Measurements from ENCODE around the gene ADAMTS1. TPM values are rescaled to one million over a fixed set of nuclear protein-coding genes. Genes with fewer than 3 reads are reported as not detected.
A peak's percentile ranks its signal among the peaks of the same experiment; 100 is the strongest.

Gene ADAMTS1
- total and polyA plus RNA-seq, 8 donors: 12.2 to 268 (median 49.6) TPM

DNA sequence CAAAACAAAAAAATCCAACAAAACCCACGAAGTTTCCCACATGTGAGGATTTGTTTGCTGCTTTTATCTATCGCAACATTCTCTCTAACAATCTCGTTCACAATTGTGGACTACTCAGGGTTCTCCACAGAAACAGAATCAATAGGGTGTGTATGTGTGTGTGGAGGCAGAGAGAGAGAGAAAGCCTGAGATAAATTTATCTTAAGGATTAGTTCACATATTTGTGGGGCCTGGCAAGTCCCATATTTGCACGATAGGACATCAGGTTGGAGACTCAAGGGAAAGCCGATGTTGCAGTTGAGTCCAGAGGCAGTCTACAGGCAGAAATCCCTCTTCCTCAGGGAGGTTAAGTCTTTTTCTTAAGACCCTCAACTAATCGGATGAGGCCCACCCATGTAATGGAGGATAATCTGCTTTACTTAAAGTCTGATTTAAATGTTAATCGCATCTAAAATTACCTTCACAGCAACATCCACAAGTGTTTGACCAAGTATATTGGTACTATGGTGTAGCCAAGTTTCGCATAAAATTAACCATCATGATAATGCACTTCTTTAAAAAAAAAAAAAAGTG, 31.7 kb downstream of the ADAMTS1 start:
- intact Hi-C loops (cut with DNase I; ENCODE audit: low total_unique reads): no loop called here

DNA sequence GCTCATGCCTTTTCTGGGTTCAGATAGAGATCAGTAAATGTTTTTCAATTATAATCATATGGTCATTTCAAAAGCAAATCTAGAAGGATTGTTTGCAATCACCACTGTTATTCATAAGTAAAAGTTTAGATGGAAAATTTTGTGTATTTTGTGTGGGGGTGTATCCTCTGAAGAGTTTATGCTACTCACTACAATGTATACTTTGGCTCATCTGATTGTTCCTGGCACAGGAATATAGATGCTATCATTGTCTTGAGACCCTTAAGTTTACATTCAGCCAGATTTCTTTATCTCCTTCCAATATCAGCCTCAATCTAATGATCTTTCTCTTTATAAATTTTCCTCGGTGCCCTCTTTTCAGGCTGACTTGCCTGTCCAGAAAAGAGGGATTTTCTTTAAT, 33.0 kb downstream of the ADAMTS1 start:
- peaks cover 0 to 7% (median 2%) of the 10 kb centered on the region in 4 donors for H3K4me1 ChIP-seq
- H3K27me3 ChIP-seq: no peaks in the 10 kb centered on the region
- TF ChIP-seq EP300 (IDR thresholded peaks at IDR 0.05): no peak
- whole genome bisulfite sequencing, 5 donors: 65 to 91% (median 87%) methylated on average over 1 of the region's 1 CpG
- no peaks in the 10 kb centered on the region for H3K9me3 ChIP-seq
- H3K36me3 ChIP-seq: no peaks in the 10 kb centered on the region
- H3K27ac ChIP-seq: no peak overlapping the region
- intact Hi-C loops (cut with DNase I; ENCODE audit: low total_unique reads): no loop called here
- no peak for DNase-seq
- H3K4me3 ChIP-seq: no peak overlapping the region

More for the DNA sequence above, 31.7 kb downstream of the ADAMTS1 start:
- no peak overlapping the region for H3K27ac ChIP-seq
- H3K4me1 ChIP-seq: peaks cover 0 to 7% (median 2%) of the 10 kb centered on the region in 4 donors
- TF ChIP-seq POLR2AphosphoS5 (IDR thresholded peaks at IDR 0.05) (no peak), POLR2A (IDR thresholded peaks at IDR 0.05) (no peak), CTCF (IDR thresholded peaks at IDR 0.05) (no peak), EP300 (IDR thresholded peaks at IDR 0.05) (no peak)
- no peaks in the 10 kb centered on the region for H3K9me3 ChIP-seq
- DNase-seq: no peak
- 52 to 72% (median 59%) methylated on average over 8 of the region's 8 CpGs for WGBS, 5 donors
- H3K4me3 ChIP-seq: no peak overlapping the region
- no peaks in the 10 kb centered on the region for H3K27me3 ChIP-seq
- H3K36me3 ChIP-seq: no peaks in the 10 kb centered on the region

DNA sequence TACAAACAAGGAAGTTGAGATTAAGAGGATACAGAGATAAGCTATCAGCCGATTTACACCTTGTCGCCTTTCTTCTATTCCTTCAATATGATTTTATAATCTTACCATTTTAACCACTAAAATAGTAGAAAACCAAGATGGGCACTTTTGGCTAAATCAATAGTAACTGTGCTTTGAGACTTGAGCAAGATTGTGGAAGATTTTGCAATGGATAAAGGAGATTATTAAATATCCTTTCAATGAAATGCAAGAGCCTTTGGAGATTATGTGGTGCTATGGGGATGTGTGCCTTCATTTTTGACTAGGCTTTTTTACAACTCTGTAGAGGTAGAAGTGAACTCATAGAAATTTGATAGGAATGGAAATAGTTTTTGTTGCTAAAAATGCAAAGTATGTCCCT, 33.7 kb downstream of the ADAMTS1 start:
- Histone ChIP-seq H3K36me3 (no peaks in the 10 kb centered on the region), H3K27ac (no peak overlapping the region), H3K4me1 (peaks cover 0 to 7% (median 2%) of the 10 kb centered on the region in 4 donors), H3K27me3 (no peaks in the 10 kb centered on the region), H3K4me3 (no peak overlapping the region), H3K9me3 (no peaks in the 10 kb centered on the region)
- intact Hi-C loops (cut with DNase I; ENCODE audit: low total_unique reads): no loop called here
- DNase-seq: no peak
- TF ChIP-seq POLR2A (IDR thresholded peaks at IDR 0.05) (no peak), POLR2AphosphoS5 (IDR thresholded peaks at IDR 0.05) (no peak), EP300 (IDR thresholded peaks at IDR 0.05) (no peak), CTCF (IDR thresholded peaks at IDR 0.05) (no peak)
- WGBS, 5 donors: 23 to 52% (median 47%) methylated on average over 2 of the region's 2 CpGs

DNA sequence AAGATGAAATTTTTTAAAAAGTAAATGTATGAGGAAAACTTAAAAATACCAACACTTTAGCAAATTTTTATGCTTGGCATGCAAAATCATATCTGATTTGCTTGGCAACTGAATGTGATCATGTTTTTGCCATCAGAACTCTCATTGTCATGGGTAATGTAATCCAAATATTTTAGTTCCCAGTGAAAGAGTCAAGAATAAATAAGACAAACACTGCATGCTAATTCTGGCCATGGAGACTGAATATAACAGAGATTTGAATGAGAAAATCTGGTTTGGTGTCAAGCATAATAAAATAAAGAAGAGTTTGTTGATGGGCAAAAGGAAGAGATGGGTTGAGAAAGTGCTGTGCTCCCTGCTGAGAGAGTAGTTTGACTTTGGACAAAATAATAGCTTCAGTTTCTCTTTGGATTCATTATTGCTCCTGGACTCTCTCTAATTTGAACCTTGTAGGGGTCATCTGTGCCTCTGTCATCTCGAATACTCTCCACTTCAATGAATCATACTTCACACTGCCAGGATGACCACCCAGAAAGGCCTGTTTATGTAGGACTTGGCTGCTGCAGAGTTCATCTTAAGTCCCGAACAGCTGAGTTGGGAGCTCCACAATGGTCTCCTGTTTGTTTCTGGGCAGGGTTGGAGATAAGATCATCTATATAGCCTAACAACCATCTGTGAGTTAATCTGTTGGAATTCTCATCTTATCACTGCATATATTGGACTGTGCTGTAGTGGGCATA, 34.4 kb downstream of the ADAMTS1 start:
- Histone ChIP-seq H3K4me3 (no peak overlapping the region), H3K27ac (no peak overlapping the region), H3K36me3 (no peaks in the 10 kb centered on the region), H3K9me3 (no peaks in the 10 kb centered on the region), H3K27me3 (no peaks in the 10 kb centered on the region), H3K4me1 (peaks cover 0 to 6% (median 2%) of the 10 kb centered on the region in 4 donors)
- 34 to 44% (median 42%) methylated on average over 2 of the region's 2 CpGs for WGBS, 5 donors
- intact Hi-C loops (cut with DNase I; ENCODE audit: low total_unique reads): no loop called here
- TF ChIP-seq EP300 (IDR thresholded peaks at IDR 0.05): no peak
- no peak for TF ChIP-seq POLR2AphosphoS5 (IDR thresholded peaks at IDR 0.05)
- TF ChIP-seq POLR2A (IDR thresholded peaks at IDR 0.05): no peak
- TF ChIP-seq CTCF (IDR thresholded peaks at IDR 0.05): no peak
- DNase-seq: peak in 1 of 2 donors; percentile 35

DNA sequence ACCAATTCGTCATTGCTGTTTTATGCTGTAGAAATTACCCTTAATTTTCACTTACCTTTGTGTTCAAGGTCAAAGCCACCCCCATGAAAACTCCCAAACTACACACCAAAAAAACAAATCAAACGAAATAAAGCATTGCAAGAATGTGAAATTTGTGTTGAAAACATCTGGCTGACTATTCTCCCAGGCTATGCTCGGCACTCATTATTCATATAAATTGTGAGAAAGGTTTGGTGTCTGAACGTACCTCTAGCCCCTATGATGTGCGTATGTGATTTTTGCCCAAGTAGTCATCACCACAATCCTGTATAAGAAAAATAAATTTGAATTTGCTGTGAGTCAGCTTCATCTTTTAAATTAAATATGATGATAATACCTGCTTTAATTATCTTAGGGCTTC, 34.9 kb downstream of the ADAMTS1 start:
- WGBS, 5 donors: 81 to 85% (median 84%) methylated on average over 5 of the region's 5 CpGs
- no peak for DNase-seq
- intact Hi-C loops (cut with DNase I; ENCODE audit: low total_unique reads): no loop called here

More for the DNA sequence above, 34.9 kb downstream of the ADAMTS1 start:
- TF ChIP-seq POLR2A (IDR thresholded peaks at IDR 0.05): no peak
- TF ChIP-seq EP300 (IDR thresholded peaks at IDR 0.05): no peak
- no peak for TF ChIP-seq CTCF (IDR thresholded peaks at IDR 0.05)
- no peak for TF ChIP-seq POLR2AphosphoS5 (IDR thresholded peaks at IDR 0.05)
- H3K4me1 ChIP-seq: peaks cover 0 to 3% (median under 1%) of the 10 kb centered on the region in 4 donors
- no peak overlapping the region for H3K27ac ChIP-seq
- no peaks in the 10 kb centered on the region for H3K9me3 ChIP-seq
- H3K27me3 ChIP-seq: no peaks in the 10 kb centered on the region
- H3K4me3 ChIP-seq: no peak overlapping the region
- H3K36me3 ChIP-seq: no peaks in the 10 kb centered on the region

All from stomach (tissue), 9 donors.